ENCODE results near the gene MTUS2. TPM values are rescaled to one million over a fixed set of nuclear protein-coding genes. Genes with fewer than 3 reads are reported as not detected.

The MTUS2 gene
- total RNA-seq, 1 experiment from 2014 or later, result 1.7 TPM

DNA sequence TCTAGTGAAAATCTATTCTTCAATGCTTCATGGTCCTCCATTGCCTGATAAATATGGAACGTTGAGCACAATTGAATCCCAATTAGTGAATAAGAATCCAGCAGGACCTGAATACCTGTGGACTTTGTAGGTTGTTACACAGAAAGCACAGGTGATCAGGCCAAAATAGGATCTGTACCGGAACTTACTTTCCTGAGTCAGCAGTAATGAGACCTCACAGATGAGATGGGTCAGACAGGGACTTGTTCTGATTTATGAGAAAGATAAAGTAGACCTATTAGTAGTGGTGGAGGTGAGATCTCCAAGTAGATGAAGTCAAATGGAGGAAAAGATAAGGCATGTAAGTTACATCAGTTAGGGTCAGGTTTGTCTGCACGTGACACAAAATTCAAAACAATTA, 351.1 kb downstream of the MTUS2 start:
- no peaks in the 10 kb centered on the region for H3K9me3 Mint-ChIP-seq (ENCODE audit: unreplicated experiment)

DNA sequence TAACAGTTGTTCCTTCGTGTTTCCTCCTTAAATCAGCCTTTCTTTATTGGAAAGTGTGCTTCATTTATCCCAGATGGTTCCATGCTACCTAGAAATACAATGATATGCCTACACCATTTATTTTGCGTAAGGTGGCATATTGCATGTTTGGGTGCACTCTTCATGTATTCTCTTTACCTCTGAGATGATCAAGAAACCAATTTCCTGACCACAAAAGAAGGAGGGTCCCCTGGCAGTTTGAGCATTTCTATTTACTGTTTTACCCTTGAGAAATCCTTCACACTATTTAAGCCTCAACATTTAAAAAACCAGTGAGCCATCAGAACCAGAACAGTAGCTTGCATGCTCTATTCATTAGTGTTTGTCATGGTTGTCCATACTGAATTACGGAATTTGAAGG, 354.0 kb downstream of the MTUS2 start:
- H3K9me3 ChIP-seq, result no peaks in the 10 kb centered on the region

More for the DNA sequence above, 351.1 kb downstream of the MTUS2 start:
- Histone ChIP-seq H3K9me3 (no peaks in the 10 kb centered on the region), H3K36me3 (ENCODE audit: control insufficient read depth, insufficient read depth, low read length) (no peaks in the 10 kb centered on the region), H3K4me3 (ENCODE audit: low read depth, low read length) (no peak overlapping the region), H3K4me1 (no peaks in the 10 kb centered on the region), H3K27me3 (replicated peaks; ENCODE audit: control insufficient read depth, insufficient read depth, low read length) (no peaks in the 10 kb centered on the region; the same call in 1 of the 2 replicates)
- intact Hi-C loops (cut with micrococcal nuclease; ENCODE audit: unreplicated experiment), result no loop called here
- Mint-ChIP-seq H3K27ac (ENCODE audit: unreplicated experiment) (no peak overlapping the region), H3K36me3 (ENCODE audit: insufficient read depth, unreplicated experiment) (no peaks in the 10 kb centered on the region), H3K27me3 (ENCODE audit: insufficient read depth, unreplicated experiment) (peaks cover 17% of the 10 kb centered on the region), H3K4me3 (ENCODE audit: unreplicated experiment) (no peak overlapping the region), H3K4me1 (ENCODE audit: low read depth, unreplicated experiment) (no peaks in the 10 kb centered on the region)
- TF ChIP-seq, protein P1, sequence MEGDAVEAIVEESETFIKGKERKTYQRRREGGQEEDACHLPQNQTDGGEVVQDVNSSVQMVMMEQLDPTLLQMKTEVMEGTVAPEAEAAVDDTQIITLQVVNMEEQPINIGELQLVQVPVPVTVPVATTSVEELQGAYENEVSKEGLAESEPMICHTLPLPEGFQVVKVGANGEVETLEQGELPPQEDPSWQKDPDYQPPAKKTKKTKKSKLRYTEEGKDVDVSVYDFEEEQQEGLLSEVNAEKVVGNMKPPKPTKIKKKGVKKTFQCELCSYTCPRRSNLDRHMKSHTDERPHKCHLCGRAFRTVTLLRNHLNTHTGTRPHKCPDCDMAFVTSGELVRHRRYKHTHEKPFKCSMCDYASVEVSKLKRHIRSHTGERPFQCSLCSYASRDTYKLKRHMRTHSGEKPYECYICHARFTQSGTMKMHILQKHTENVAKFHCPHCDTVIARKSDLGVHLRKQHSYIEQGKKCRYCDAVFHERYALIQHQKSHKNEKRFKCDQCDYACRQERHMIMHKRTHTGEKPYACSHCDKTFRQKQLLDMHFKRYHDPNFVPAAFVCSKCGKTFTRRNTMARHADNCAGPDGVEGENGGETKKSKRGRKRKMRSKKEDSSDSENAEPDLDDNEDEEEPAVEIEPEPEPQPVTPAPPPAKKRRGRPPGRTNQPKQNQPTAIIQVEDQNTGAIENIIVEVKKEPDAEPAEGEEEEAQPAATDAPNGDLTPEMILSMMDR (IDR thresholded peaks at IDR 0.05; ENCODE audit: insufficient read depth in 1 of 2, low read depth in 1 of 2, low read length in 1 of 2, severe bottlenecking in 1 of 2, unreplicated experiment in 1 of 2), result no peak
- ChIA-PET CTCF (no interaction called here), POLR2A (no interaction called here)
- no peak for DNase-seq
- no TSS peak for BruUV-seq (replicated peaks)

DNA sequence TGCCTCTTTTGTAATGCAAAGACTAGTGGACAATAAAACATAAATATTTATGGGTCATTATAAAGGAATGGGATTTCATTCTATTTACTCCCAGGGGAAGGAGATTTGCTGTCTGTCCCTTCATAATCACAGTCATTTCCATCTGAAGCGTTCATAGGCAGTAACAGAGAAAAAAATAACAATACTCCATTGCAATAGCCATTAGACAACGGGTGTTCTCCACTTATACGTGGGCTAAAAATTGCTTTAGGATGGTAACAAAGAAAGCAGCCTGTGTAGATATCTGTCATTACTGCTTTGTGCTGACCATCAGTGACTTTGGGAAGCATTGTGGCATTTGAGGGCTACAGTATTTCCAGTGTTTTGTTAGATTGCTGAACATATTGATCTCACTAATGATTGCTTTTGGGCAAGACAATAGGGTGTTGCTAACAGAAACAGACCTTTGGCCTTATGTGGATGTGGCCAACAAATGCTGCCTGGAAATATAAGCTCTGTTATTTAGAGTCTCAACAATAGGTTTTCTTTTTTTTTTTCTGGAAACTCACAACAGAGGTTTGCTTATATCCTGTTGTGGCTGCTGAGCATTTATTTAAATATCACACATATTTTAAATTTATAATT, 355.2 kb downstream of the MTUS2 start:
- POLR2A ChIA-PET, result no interaction called here
- no peaks in the 10 kb centered on the region for H3K9me3 Mint-ChIP-seq (ENCODE audit: unreplicated experiment)

More for the DNA sequence above, 354.0 kb downstream of the MTUS2 start:
- Mint-ChIP-seq H3K4me1 (ENCODE audit: low read depth, unreplicated experiment) (no peaks in the 10 kb centered on the region), H3K36me3 (ENCODE audit: insufficient read depth, unreplicated experiment) (no peaks in the 10 kb centered on the region), H3K4me3 (ENCODE audit: unreplicated experiment) (no peak overlapping the region), H3K27me3 (ENCODE audit: insufficient read depth, unreplicated experiment) (peaks cover 20% of the 10 kb centered on the region), H3K9me3 (ENCODE audit: unreplicated experiment) (no peaks in the 10 kb centered on the region), H3K27ac (ENCODE audit: unreplicated experiment) (no peak overlapping the region)
- TF ChIP-seq, protein P1 (IDR thresholded peaks at IDR 0.05; ENCODE audit: insufficient read depth in 1 of 2, low read depth in 1 of 2, low read length in 1 of 2, severe bottlenecking in 1 of 2, unreplicated experiment in 1 of 2), result no peak
- Histone ChIP-seq H3K27me3 (replicated peaks; ENCODE audit: control insufficient read depth, insufficient read depth, low read length) (no peaks in the 10 kb centered on the region; the same call in 1 of the 2 replicates), H3K4me1 (no peaks in the 10 kb centered on the region), H3K36me3 (ENCODE audit: control insufficient read depth, insufficient read depth, low read length) (no peaks in the 10 kb centered on the region), H3K4me3 (ENCODE audit: low read depth, low read length) (no peak overlapping the region)
- POLR2A ChIA-PET, result no interaction called here
- intact Hi-C loops (cut with micrococcal nuclease; ENCODE audit: unreplicated experiment), result no loop called here
- CTCF ChIA-PET, result no interaction called here
- DNase-seq, result no peak
- BruUV-seq (replicated peaks), result no TSS peak

More for the DNA sequence above, 355.2 kb downstream of the MTUS2 start:
- no peaks in the 10 kb centered on the region for H3K36me3 Mint-ChIP-seq (ENCODE audit: insufficient read depth, unreplicated experiment)
- no peak overlapping the region for H3K27ac Mint-ChIP-seq (ENCODE audit: unreplicated experiment)
- H3K27me3 Mint-ChIP-seq (ENCODE audit: insufficient read depth, unreplicated experiment), result peaks cover 16% of the 10 kb centered on the region
- H3K36me3 ChIP-seq (ENCODE audit: control insufficient read depth, insufficient read depth, low read length), result no peaks in the 10 kb centered on the region
- H3K9me3 ChIP-seq, result no peaks in the 10 kb centered on the region
- no peak for DNase-seq
- intact Hi-C loops (cut with micrococcal nuclease; ENCODE audit: unreplicated experiment), result no loop called here
- TF ChIP-seq, protein P1 (IDR thresholded peaks at IDR 0.05; ENCODE audit: insufficient read depth in 1 of 2, low read depth in 1 of 2, low read length in 1 of 2, severe bottlenecking in 1 of 2, unreplicated experiment in 1 of 2), result no peak
- no peak overlapping the region for H3K4me3 ChIP-seq (ENCODE audit: low read depth, low read length)
- BruUV-seq (replicated peaks), result no TSS peak
- no peak overlapping the region for H3K4me3 Mint-ChIP-seq (ENCODE audit: unreplicated experiment)
- H3K4me1 Mint-ChIP-seq (ENCODE audit: low read depth, unreplicated experiment), result no peaks in the 10 kb centered on the region
- no peaks in the 10 kb centered on the region for H3K4me1 ChIP-seq
- CTCF ChIA-PET, result no interaction called here
- H3K27me3 ChIP-seq (replicated peaks; ENCODE audit: control insufficient read depth, insufficient read depth, low read length), result no peaks in the 10 kb centered on the region; the same call in 1 of the 2 replicates
